Measurements from ENCODE around the gene THOP1. TPM values are rescaled to one million over a fixed set of nuclear protein-coding genes. Genes with fewer than 3 reads are reported as not detected.

The THOP1 gene
- total RNA-seq, 2 experiments from 2014 or later, result 189 to 194 TPM

- ChIA-PET POLR2A (no interaction called here), CTCF (no interaction called here)
Measured at GRCh38 chr19:2761309-2761677, 24.0 kb upstream of the THOP1 start.

- ChIA-PET CTCF (no interaction called here), POLR2A (no interaction called here)
Measured at GRCh38 chr19:2761876-2762782, 23.2 kb upstream of the THOP1 start.

- CTCF ChIA-PET, result no interaction called here
Measured at GRCh38 chr19:2762783-2763496, 22.4 kb upstream of the THOP1 start.

GRCh38 chr19:2763687-2764086, 21.6 kb upstream of the THOP1 start:
- CTCF ChIA-PET, result no interaction called here
- POLR2A ChIA-PET, result no interaction called here

More at GRCh38 chr19:2762783-2763496, 22.4 kb upstream of the THOP1 start:
- POLR2A ChIA-PET, result no interaction called here

GRCh38 chr19:2764945-2765344, 20.4 kb upstream of the THOP1 start:
- POLR2A ChIA-PET, result no interaction called here
- CTCF ChIA-PET, result no interaction called here

GRCh38 chr19:2765376-2765775, 19.9 kb upstream of the THOP1 start:
- CTCF ChIA-PET, result no interaction called here
- POLR2A ChIA-PET, result no interaction called here

- ChIA-PET POLR2A (no interaction called here), CTCF (interaction anchor here (1.3 kb wide), 1 partner anchor 17 kb away, joined by 3 read pairs; no protein-coding TSS in a partner anchor)
Measured at GRCh38 chr19:2766594-2767372, 18.5 kb upstream of the THOP1 start.

GRCh38 chr19:2767688-2768087, 17.6 kb upstream of the THOP1 start:
- POLR2A ChIA-PET, result no interaction called here
- CTCF ChIA-PET, result no interaction called here

GRCh38 chr19:2768365-2769132, 16.8 kb upstream of the THOP1 start:
- ChIA-PET POLR2A (no interaction called here), CTCF (no interaction called here)

GRCh38 chr19:2769218-2769617, 16.1 kb upstream of the THOP1 start:
- CTCF ChIA-PET, result no interaction called here
- POLR2A ChIA-PET, result no interaction called here

GRCh38 chr19:2770055-2771013, 15.0 kb upstream of the THOP1 start:
- ChIA-PET CTCF (no interaction called here), POLR2A (no interaction called here)

GRCh38 chr19:2771786-2772674, 13.3 kb upstream of the THOP1 start:
- CTCF ChIA-PET, result no interaction called here
- POLR2A ChIA-PET, result no interaction called here

GRCh38 chr19:2774083-2774679, 11.1 kb upstream of the THOP1 start:
- CTCF ChIA-PET, result no interaction called here
- POLR2A ChIA-PET, result no interaction called here

GRCh38 chr19:2774953-2775555, 10.2 kb upstream of the THOP1 start:
- POLR2A ChIA-PET, result interaction anchor here (0.5 kb wide), 1 partner anchor 70 kb away, joined by 3 read pairs; no protein-coding TSS in a partner anchor
- CTCF ChIA-PET, result no interaction called here

GRCh38 chr19:2775556-2776430, 9.5 kb upstream of the THOP1 start:
- ChIA-PET CTCF (no interaction called here), POLR2A (interaction anchor here (0.5 kb wide), 1 partner anchor 70 kb away, joined by 3 read pairs; no protein-coding TSS in a partner anchor)

All from activated CD8-positive, alpha-beta memory T cell treated with anti-CD3 and anti-CD28 coated beads for 36 hours (primary cell).